CD14-positive monocyte (primary cell): ENCODE data around the gene SLC32A1. TPM values are rescaled to one million over a fixed set of nuclear protein-coding genes. Genes with fewer than 3 reads are reported as not detected.

Source experiments
- DNase-seq, 3 donors: peaks; one replicate each; pipeline ENCODE4 v3.0.0-alpha.2; 2011 to 2022
- H2AFZ ChIP-seq: 2 replicates; pipeline ENCODE4 v1.6.0; 2012; ENCODE audit warnings: mild to moderate bottlenecking, low read depth, low read length, inconsistent platforms; ENCODE audit not compliant: insufficient read depth, poor library complexity, severe bottlenecking
- H3K27ac ChIP-seq, 2 donors: 1 replicate in 1 of 2; 2 replicates in 1 of 2; pipeline ENCODE4 v1.5.1; 2012 to 2013; ENCODE audit warnings: low read length in 2 of 2, control low read depth in 1 of 2, inconsistent platforms in 1 of 2, low read depth in 1 of 2, mild to moderate bottlenecking in 1 of 2
- H3K27me3 ChIP-seq, 2 donors: one replicate each; pipeline versions ENCODE4 v1.6.0 to v1.6.1; 2011 to 2013; ENCODE audit warnings: low read length in 2 of 2; ENCODE audit not compliant: control insufficient read depth in 2 of 2, insufficient read depth in 2 of 2
- H3K36me3 ChIP-seq, 2 donors: replicated peaks in 1 of 2; 1 replicate in 1 of 2; 2 replicates in 1 of 2; pipeline versions ENCODE4 v1.5.1 to v1.6.1; 2012 to 2013; ENCODE audit warnings: low read length in 2 of 2, control low read depth in 1 of 2, inconsistent platforms in 1 of 2, mild to moderate bottlenecking in 1 of 2; ENCODE audit not compliant: insufficient read depth in 2 of 2, control insufficient read depth in 1 of 2
- H3K4me1 ChIP-seq, 2 donors: 1 replicate in 1 of 2; 2 replicates in 1 of 2; pipeline versions ENCODE4 v1.5.1 to v1.6.1; 2012 to 2013; ENCODE audit warnings: low read length in 2 of 2, control low read depth in 1 of 2, inconsistent platforms in 1 of 2, mild to moderate bottlenecking in 1 of 2, moderate library complexity in 1 of 2; ENCODE audit not compliant: insufficient read depth in 2 of 2, control insufficient read depth in 1 of 2
- H3K4me2 ChIP-seq: replicated peaks from 2 replicates; pipeline ENCODE3; 2012; ENCODE audit warnings: low read length, moderate library complexity, mild to moderate bottlenecking; ENCODE audit not compliant: poor library complexity, severe bottlenecking; ENCODE audit errors: extremely low read depth
- H3K4me3 ChIP-seq, 3 experiments: fragments of 200-600 bp in 1 of 3; sonication (generic) in 1 of 3; replicated peaks in 1 of 3; 1 replicate in 2 of 3; 2 replicates in 1 of 3; pipeline ENCODE4 v1.5.1; 2011 to 2013; ENCODE audit warnings: low read length in 3 of 3, mild to moderate bottlenecking in 3 of 3, control low read depth in 2 of 3, low read depth in 2 of 3, inconsistent platforms in 1 of 3, moderate library complexity in 1 of 3
- H3K79me2 ChIP-seq: 2 replicates; pipeline ENCODE4 v1.6.0; 2012; ENCODE audit warnings: mild to moderate bottlenecking, control low read depth, inconsistent platforms, low read length, moderate library complexity; ENCODE audit not compliant: insufficient read depth
- H3K9ac ChIP-seq: 2 replicates; pipeline ENCODE4 v1.6.0; 2017; ENCODE audit warnings: low read length, mild to moderate bottlenecking; ENCODE audit not compliant: insufficient read depth, poor library complexity, severe bottlenecking
- H3K9me3 ChIP-seq, 2 donors: replicated peaks in 1 of 2; 1 replicate in 1 of 2; 2 replicates in 1 of 2; pipeline versions ENCODE4 v1.5.1 to v1.6.1; 2012 to 2013; ENCODE audit warnings: low read length in 2 of 2, control low read depth in 1 of 2; ENCODE audit not compliant: control insufficient read depth in 1 of 2, insufficient read depth in 1 of 2
- H4K20me1 ChIP-seq: 2 replicates; pipeline ENCODE4 v1.6.0; 2012; ENCODE audit warnings: mild to moderate bottlenecking, low read length, control low read depth, moderate library complexity; ENCODE audit not compliant: insufficient read depth
- H3K27ac Mint-ChIP-seq, 7 donors: one replicate each; pipeline ENCODE4 v1.8.0; 2020; ENCODE audit warnings: mild to moderate bottlenecking in 7 of 7, mixed read lengths in 7 of 7, moderate library complexity in 6 of 7, inconsistent platforms in 2 of 7
- H3K27me3 Mint-ChIP-seq, 3 donors: one replicate each; pipeline ENCODE4 v1.8.0; 2021 to 2022; ENCODE audit warnings: low read depth in 3 of 3, mild to moderate bottlenecking in 3 of 3, mixed read lengths in 3 of 3, moderate library complexity in 3 of 3, inconsistent platforms in 1 of 3
- H3K36me3 Mint-ChIP-seq, 2 donors: one replicate each; pipeline ENCODE4 v1.8.0; 2020; ENCODE audit warnings: mixed read lengths in 2 of 2, inconsistent platforms in 1 of 2, mild to moderate bottlenecking in 1 of 2
- H3K4me1 Mint-ChIP-seq: one replicate; pipeline ENCODE4 v1.8.0; 2020; ENCODE audit warnings: mild to moderate bottlenecking, mixed read lengths
- H3K4me3 Mint-ChIP-seq, 2 donors: one replicate each; pipeline ENCODE4 v1.8.0; 2020; ENCODE audit warnings: mild to moderate bottlenecking in 2 of 2, mixed read lengths in 2 of 2, moderate library complexity in 1 of 2
- H3K9me3 Mint-ChIP-seq, 7 donors: one replicate each; pipeline ENCODE4 v1.8.0; 2020 to 2022; ENCODE audit warnings: mixed read lengths in 7 of 7, mild to moderate bottlenecking in 6 of 7, moderate library complexity in 6 of 7, inconsistent platforms in 2 of 7
- WGBS: methylation state at CpG from one replicate; pipeline ENCODE4 v1.1.5; 2013; ENCODE audit warnings: missing lambda C conversion rate; ENCODE audit not compliant: insufficient coverage; 5-methylcytosine and 5-hydroxymethylcytosine counted together
- intact Hi-C, 2 donors: fragments of 100-400 bp; cut with micrococcal nuclease; formaldehyde crosslinking; loops; one replicate each; pipeline versions ENCODE4 v1.15.0 to v1.15.1; 2023
- polyA plus RNA-seq, 3 donors: library from polyadenylated mRNA; depleted of rRNA in 1 of 3; unstranded in 2 of 3; stranded (reverse) in 1 of 3; fragments of 300-500 nt in 2 of 3; fragments of >200 nt in 1 of 3; fragmentation: Illumina TruSeq in 2 of 3; gene quantifications; 1 replicate in 2 of 3; 2 replicates in 1 of 3; pipeline ENCODE4 v1.2.3, GENCODE V29; 2012 to 2021
- TF ChIP-seq, protein P1 (sequence below): fragments of 200-600 bp; IDR thresholded peaks from one replicate; pipeline ENCODE4 v1.8.0; 2022; ENCODE audit warnings: antibody characterized with exemption, mild to moderate bottlenecking

SLC32A1 gene
- polyA plus RNA-seq, 3 donors = not detected

DNA sequence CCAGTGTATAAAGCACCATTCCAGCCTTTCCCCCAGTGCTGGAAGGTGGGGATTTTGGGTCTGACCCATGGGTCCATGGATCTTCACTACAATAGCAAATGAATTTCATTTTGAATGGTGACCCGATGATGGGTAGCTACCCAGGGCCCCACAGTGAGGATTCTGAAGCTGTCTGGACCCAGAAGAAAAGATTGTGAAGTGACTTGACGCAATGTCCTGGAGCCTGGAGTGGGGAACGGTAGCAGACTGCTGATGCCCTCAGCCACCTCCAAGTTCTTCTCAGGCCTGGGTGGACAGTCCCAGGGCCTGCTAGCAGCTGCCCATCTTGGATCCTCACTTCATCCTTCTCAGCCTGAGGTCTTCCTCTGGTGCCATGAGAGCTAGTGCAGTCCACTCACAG, 23.4 kb upstream of the SLC32A1 start:
- no peak for DNase-seq
- peaks cover 15 to 17% (median 17%) of the 10 kb centered on the region in 3 donors for H3K27me3 Mint-ChIP-seq
- WGBS = 100% methylated on average over 2 of the region's 3 CpGs
- Histone ChIP-seq H3K4me1 (no peaks in the 10 kb centered on the region), H3K4me3 (no peak overlapping the region), H3K27ac (no peak overlapping the region), H3K79me2 (no peaks in the 10 kb centered on the region), H3K27me3 (no peaks in the 10 kb centered on the region), H3K4me2 (no peak overlapping the region), H4K20me1 (no peaks in the 10 kb centered on the region), H3K9ac (no peak overlapping the region), H2AFZ (no peak overlapping the region), H3K9me3 (no peaks in the 10 kb centered on the region), H3K36me3 (no peaks in the 10 kb centered on the region)
- TF ChIP-seq, protein P1, sequence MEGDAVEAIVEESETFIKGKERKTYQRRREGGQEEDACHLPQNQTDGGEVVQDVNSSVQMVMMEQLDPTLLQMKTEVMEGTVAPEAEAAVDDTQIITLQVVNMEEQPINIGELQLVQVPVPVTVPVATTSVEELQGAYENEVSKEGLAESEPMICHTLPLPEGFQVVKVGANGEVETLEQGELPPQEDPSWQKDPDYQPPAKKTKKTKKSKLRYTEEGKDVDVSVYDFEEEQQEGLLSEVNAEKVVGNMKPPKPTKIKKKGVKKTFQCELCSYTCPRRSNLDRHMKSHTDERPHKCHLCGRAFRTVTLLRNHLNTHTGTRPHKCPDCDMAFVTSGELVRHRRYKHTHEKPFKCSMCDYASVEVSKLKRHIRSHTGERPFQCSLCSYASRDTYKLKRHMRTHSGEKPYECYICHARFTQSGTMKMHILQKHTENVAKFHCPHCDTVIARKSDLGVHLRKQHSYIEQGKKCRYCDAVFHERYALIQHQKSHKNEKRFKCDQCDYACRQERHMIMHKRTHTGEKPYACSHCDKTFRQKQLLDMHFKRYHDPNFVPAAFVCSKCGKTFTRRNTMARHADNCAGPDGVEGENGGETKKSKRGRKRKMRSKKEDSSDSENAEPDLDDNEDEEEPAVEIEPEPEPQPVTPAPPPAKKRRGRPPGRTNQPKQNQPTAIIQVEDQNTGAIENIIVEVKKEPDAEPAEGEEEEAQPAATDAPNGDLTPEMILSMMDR = no peak
- no peaks in the 10 kb centered on the region for H3K36me3 Mint-ChIP-seq
- no peaks in the 10 kb centered on the region for H3K4me1 Mint-ChIP-seq
- no peaks in the 10 kb centered on the region for H3K9me3 Mint-ChIP-seq
- intact Hi-C loops = no loop called here
- H3K4me3 Mint-ChIP-seq = no peak overlapping the region
- H3K27ac Mint-ChIP-seq = no peak overlapping the region

- Histone ChIP-seq H3K4me2 (no peak overlapping the region), H3K4me1 (no peaks in the 10 kb centered on the region), H3K4me3 (no peak overlapping the region), H3K79me2 (no peaks in the 10 kb centered on the region), H3K9me3 (no peaks in the 10 kb centered on the region), H3K27ac (no peak overlapping the region), H3K36me3 (no peaks in the 10 kb centered on the region), H4K20me1 (no peaks in the 10 kb centered on the region), H3K9ac (no peak overlapping the region), H2AFZ (no peak overlapping the region), H3K27me3 (no peaks in the 10 kb centered on the region)
- intact Hi-C loops = no loop called here
- DNase-seq = no peak
- Mint-ChIP-seq H3K27ac (peak overlapping the region in 1 of 7 donors; percentile 51), H3K4me1 (no peaks in the 10 kb centered on the region), H3K9me3 (no peaks in the 10 kb centered on the region), H3K27me3 (peaks cover 18 to 29% (median 25%) of the 10 kb centered on the region in 3 donors), H3K36me3 (no peaks in the 10 kb centered on the region), H3K4me3 (no peak overlapping the region)
- TF ChIP-seq, protein P1 = no peak
- 100% methylated on average over 1 of the region's 3 CpGs for WGBS
Observed at GRCh38 chr20:38703526-38703925, 20.8 kb upstream of the SLC32A1 start.
